Left forelimb (tissue), 1 donor: Measurements from ENCODE around the gene SLCO4A1.

Experiments
- DNase-seq: peaks from one replicate; pipeline ENCODE4 v3.0.0-alpha.2; 2018; ENCODE audit warnings: low spot score

SLCO4A1 gene

DNA sequence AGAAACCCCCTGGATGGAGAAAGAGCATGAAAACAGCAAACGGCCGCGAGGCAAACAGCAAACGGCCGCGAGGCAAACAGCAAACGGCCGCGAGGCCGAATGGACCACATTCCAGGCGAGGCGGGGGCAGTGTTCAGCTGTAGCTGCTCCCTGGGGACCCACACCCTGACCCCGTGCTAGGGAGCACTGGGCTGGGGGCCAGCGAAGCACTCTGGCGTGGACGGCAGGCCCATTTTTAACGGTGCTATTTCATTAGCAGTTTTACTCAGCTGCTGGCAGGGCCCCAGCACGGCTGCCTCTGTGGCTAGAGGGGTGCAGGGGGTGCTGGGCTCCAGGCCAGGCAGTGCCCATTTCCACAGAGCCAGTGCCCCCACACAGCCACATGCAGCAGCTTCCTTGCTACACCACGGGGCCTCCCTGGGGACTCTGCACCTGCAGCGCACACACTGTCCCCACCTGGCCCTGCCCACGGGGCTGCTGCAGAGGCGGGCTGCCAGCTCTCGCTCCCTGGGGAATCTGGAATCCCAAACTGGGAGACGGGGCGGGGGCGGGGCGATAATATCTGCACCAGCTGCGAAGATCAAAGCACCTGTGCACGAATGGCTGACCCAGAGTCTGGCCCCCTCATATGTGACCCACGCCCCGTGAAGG, 35.6 kb upstream of the SLCO4A1 start:
- DNase-seq = no peak

DNA sequence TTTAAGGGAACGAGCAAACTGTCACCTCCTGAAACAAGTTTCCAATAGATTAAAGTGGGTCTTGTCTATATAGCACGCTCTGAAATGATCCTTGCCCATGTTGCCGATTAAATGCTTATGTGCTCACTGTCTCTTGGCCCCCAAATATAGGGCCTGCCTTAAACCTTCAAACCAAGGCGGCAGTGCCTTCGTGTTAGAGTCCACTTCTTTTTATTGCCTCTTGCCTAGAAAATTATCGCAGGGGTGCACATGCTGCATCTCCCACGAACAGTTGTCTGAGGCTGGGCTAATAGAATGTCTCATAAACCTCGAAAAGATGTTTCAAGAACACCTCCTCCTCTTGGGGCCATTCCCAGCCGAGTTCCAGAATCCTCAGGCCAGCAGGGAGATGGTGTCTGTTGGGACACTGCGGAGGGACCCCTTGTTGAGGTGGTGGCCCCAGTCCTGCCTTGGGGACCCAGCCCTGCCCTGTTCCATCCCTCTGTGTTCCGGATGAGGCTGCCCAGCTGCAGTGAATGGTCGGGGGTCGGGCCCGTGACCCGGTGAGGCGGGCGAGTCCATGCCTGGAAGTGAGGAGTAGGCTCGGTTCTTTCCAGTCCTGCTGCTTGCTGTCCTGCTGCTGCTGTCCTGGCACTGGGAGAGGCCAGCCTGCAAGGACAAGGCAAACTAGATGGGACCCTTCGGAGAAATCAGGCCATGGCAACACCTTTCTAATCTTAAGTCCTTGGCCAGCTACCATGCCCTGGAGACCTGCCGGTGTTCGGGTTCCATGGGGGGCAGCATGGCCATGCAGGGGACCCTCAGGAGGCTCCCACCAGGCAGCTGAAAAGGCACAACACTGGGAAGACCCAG, 34.7 kb upstream of the SLCO4A1 start:
- DNase-seq = no peak

DNA sequence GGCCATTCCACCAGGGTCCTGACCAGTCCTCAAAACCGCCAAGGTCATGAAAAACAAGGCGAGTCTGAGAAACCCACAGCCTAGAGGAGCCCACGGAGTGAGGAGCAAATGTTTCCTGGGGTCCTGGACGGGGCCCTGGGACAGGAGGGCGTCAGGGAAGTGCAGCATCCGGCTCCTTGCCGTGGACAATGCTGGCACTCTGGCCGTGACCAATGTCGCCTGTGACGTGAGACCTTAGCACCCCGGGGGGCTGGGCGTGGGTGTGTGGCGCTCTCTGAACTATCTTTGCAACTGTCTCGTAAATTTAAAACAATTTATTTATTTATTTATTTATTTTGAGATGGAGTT, 34.1 kb upstream of the SLCO4A1 start:
- no peak for DNase-seq

DNA sequence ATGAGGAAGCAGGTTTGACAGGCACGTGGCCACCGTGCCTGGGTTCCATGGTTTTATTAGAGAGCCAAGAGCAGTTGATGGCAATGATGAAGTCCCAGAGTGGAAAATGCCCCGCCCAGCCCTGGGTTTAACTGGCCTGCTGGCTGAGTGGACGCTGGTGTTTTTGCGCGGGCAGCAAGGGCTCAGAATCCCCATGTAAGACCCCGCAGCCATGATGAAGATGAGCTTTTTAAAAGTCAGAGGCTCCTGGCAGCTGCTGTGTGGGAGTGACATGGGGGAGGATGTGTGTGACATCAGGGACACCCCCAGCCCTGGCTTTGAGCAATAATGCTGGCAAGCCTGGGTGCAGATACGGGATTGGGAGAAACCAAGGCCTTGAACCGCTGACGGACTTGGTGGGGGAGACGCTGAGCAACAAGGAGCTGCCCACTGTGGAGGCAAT, 33.0 kb upstream of the SLCO4A1 start:
- DNase-seq = no peak

DNA sequence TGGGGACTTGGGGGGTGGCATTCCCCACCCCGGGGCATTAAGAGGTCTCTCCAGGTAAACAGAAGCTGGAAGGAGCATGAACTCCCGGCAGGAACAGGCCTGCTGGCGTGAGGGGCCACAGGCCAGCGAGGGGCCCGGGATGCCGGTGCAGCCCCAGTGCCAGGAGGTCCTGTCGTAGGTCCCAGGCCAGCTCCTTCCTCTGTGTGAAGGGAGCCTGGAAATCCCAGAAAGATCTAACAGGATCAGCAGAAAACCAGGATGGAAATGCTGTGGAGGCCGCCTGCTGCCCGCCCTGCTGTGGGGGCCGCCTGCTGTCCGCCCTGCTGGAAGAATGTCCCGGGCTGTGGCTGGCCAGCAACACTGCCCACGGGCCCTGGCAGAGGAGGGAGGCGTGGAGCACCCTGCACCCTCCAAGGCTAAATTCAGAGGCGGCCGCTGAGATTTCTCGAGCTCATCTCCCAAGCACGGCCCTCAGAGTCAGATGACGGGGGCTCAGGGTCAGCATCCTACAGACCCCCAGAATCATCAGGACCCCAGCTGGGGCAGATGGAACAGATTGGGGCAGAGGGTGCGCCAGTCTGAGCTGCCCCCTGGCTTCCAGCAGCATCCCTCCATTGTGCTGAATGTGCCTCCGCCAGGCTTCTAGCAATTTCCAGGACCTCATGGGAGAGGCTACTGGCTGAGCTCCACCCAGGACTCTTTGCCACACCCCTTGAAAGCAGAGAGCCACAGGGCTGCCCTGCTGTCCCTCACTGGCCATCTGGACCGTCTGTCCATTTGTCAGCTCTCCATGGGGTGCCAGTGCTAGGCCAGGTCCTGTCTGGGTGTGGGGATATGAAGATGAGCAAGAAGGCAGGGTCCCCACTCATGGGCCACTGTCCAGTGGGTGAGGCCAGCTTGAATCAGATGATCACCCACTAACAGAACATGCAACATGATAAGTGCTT, 32.2 kb upstream of the SLCO4A1 start:
- DNase-seq = no peak

DNA sequence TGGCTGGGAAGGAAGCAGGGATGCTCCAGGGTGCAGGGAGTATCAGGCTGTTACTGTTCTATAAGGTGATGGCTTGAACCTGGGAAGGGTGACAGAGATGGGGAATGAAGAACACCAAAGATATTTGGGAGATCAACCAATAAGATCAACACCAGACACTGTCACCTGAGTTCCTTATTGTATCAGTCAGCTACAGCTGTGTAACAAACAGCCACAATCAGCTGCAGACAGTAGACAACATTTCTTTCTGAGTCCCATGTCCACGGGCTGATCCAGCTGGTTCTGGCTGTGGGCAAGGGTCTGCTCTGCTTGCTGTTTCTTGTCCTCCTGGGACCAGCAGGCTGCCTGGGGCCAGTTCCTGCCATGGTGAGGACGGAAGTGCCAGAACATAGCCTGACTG, 31.3 kb upstream of the SLCO4A1 start:
- DNase-seq = no peak

DNA sequence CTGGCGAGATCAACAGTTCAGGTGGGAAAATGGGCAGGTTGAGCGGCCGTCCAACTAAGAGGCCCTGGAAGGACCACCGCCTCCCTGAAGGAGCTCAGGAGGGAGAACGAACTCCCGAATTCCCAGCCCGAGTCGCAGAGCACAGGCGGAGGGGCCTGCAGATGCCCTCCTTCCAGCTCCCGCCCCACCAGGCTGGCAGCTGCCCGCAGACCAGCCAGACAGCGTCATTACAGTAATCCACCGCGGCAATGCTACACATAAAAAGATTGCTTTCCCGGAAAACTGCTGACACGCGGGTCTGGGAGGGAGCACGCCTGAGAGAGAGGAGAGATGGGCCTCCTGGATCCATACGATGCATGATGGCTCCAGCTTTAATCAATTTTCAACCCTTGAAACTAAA, 30.5 kb upstream of the SLCO4A1 start:
- DNase-seq = no peak

DNA sequence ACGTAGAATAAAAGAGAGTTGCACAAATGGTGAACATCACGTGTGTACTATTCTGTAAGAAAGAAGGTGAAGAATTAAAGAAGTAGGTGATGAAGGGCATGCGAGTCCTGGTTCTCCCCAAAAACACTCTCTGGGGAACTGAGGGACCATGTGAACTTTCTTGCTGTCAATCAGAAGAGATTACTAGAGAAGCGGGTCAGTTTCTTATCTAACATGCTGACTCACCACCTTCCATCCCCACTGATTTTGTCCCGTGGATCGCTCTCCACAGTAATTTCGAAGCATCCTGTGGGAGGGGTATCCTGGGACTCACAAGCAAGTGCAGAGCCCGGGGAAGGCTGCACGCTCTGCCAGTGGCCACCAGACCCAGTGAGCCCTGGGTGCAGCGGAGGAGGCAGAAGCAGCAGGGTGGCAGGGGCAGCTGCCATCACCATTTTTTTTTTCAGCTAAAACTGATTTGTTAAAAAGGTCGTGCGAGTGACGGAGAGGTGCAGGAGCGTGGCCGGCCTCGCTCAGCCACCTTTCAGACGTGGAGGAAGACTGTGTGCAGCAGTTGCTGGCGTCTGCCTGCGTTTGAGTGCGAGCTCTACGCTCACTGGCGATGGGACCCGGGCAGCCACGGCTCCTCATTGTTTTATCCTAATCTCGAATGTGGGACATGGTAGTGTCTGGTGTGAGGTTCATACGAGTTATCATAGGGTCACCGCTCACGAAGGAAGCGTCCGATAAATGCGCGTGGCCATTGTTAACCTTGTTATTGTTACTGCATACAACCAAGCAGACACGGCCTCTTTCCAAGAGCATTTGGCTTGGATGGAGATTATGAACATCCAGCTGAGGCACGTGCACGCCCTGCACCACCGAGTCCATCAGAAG, 28.0 kb upstream of the SLCO4A1 start:
- no peak for DNase-seq

DNA sequence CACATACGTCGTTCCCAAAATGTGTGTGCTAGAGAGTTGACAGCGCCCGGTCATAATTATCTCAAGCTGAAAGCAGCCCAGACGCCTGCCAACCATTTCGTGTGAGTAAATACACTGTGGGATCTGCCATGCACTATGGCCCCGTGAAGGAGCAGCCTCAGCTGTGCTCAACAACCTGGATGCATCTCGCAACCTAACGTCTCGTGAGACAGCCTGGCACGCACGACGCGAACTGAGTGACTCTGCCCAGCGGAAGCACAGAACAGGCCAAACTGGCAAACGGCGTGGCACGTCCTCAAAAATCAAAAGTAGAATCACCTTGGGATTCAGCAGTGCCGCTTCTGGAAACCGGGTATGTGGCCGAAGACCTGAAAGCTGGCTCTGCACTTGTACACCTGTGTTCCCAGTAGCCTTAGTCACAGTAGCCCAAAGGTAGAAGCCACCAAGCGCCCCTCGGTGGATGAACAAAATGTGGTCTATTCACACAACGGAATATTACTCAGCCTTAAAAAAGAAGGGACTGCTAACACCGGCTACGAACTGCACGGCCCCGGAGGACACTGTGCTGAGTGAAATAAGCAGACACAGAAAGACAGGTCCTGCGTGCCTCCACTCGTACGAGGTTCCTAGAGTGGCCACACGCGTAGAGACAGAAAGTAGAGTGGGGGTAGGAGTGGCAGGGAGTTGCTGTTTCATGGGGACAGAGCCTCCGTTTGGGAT, 27.2 kb upstream of the SLCO4A1 start:
- DNase-seq = no peak

DNA sequence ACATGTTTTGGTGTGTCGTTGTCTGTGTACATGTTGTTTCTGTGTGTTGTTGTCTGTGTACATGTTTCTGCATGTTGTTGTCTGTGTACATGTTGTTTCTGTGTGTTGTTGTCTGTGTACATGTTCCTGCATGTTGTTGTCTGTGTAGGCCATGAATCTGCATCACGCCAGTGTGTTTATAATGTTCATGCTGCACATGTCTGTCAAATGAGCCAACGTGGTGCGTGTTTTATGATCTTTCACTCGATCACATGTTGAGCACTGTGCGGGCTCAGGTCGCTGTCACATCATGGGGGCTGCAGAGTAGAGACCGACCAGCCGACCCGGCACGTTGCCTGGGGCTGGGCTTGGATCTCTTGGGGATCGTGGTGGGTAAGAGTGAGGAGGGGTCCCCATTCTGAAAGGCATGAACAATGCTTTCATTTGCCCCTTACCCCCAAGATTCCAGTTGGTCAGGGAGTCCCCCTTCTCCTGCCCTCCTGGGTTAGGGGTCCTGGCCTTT, 26.5 kb upstream of the SLCO4A1 start:
- no peak for DNase-seq

DNA sequence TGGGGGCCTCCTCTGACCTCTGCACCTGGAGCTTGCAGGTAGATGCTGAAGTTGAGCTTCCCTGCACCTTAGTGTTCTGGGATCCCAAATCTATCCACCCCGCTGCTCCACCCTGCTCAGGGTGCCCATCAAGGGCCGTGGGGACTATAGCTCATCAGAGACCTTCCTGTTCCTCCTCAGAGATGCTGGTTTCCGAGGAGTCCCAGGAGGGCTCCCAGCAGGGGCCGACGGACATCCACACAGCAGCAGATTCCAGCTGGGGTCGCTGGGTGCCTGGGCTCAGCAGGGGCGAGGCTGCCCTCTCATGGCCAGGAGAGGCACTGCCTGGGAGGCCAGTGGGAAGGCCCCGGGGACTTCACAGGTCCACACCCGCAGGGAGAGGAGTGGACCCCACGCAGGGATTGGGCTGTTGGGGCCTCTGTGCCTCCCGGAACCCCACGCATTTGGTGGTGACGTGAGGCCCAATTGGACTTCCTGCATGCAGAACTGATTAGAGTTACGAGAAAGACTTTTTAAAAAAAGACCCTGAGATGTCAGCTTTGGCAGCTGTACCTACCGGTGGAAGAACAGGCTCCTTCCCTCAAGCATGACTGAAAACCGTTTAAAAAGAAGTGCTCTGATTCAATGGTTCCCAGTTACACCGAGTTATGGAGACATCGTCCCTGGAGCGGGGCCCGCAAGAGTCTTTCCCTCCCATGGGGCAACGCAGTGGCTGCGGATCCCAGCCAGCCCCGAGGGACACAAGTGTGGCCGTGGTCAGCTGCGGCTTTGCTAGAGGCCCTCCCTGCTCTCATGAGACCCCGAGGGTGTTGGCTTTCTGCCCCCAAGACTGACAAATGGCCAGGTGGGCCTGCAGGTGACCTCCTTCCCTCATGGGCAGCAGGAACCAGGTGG, 25.3 kb upstream of the SLCO4A1 start:
- no peak for DNase-seq

DNA sequence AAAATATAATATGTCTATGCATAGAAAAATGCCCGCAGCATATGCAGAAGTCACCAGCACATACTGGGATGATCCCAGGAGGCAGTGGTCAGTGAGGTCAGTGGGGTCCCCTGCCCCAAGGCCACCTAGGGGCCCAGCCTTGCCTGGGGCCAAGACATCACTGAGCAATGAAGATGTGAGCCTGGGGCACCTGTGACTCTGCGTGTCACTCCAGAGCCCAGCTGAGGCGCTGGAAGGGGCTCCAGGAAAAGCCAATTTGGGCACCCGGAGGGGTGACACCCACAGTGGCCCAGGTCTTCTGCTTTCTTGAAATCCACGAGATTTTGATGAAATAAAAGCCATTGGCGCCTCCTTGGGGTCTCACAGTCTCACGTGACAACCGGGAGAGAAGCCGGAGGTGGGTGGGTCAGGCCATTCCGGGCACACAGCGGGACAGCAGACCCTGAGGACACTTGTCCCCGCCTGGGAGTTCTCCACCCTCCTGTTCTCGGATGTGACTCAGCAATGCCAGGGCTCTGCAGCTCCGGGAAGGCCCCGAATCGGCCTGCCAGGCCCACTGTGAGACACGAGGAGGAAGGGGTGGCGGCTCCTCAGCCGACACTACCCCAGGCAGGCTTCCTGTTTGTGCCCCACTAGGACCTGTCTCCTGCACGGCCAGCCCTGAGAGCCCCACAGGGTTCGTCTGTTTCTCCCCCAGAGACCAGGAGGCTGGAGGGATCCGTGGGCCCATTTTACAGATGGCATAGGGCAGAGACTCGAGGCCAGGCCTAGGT, 24.4 kb upstream of the SLCO4A1 start:
- no peak for DNase-seq

DNA sequence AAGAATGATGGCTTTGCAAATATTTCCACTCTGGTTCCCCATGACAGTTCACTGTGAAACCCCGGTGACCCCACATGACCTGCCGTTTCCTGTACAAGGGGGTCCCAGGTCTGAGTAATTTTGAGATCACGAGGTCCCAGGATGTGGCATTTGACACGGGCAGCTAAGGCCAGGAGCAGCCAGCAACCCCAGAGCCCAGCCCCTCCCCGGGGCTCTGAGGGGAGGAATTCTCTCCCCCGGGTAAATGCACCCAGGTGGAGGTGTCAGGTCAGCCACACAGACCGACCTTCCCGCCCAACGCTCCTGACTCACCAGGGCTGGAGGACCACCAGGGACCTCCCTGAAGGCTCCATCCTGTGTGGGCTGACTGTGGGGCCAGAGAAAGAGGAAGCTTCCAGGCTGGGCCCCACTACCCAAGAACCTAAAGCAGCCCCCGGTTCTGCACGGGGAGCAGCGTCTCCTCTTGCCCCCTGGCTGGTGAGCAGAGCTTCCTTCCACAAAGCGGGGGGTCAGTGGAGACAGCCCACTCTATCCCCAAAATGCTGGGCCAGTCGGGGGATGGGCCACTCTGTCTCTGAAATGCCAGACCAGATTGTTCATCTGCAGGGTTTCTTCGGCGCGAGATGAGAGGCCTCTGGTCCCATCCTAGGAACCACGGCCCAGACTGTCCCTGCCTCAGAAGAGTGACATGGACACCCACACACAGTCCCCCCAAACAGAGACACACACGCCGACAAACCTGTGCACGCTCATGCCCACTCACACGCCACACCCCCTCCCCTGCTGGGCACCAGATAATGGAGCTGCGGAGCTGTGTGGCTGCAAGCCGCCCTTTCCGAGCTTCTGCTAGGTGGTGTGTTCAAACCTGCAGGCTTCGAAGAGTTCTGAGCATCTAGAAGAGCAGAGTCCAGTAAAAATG, 23.4 kb upstream of the SLCO4A1 start:
- DNase-seq = no peak

DNA sequence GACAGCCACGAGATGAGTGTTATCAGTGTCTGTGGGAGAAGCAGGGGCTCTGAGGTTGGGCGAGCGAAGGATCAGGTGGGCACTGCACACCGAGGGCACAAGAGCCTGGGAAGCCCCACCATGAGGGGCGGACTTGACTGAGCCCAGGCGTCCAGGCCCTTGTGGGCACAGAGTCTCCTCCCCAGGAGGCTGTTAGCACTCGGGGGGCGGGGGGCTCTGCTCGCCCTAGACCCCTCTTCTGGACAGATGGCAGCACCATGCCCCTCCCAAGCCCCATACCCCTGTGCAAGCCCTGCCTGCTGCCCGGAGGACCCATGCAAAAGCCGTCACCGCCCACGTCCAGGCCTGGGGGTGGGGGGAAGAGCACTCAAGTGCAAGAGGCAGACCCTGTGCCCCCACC, 21.7 kb upstream of the SLCO4A1 start:
- DNase-seq = no peak

DNA sequence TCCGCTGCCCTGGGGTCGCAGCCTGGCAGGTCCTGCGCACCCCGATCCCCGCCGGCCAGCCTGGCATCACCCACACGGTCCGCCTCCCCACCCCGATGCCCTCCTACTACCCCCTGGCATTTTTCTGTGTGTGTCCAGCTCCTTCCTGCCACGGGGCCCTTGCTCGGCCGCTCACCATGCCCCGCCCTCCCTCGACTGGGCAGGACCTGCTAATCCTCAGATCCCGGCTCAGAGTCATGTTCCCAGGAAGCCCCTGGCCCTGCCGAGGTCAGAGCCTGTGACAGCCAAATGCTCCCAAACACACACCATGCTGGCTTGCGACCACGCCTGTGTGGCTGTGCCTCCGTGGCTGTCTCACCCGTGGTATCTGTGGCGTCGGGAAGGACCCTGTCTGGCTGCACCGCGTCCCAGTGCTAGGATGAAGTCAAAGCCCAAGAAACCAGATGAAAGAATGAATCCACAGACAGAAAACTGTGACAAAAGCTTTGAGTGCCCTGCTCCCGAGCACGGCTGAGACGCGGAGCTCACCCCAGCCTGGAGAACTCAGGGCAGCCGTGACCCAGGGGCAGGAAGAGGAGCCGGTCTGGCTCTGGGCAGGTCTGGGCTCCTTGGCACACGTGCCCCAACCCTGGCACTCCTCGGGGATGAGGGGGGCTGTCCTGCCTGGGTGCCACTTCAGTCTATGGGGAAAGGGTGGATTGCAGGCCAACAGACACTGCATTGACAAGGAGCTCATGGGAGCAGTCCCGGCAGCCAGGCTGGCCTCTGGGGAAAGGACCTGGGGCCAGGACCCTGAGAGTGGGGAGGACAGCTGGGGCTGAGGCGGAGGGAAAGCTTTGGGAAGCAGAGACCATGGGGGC, 20.8 kb upstream of the SLCO4A1 start:
- no peak for DNase-seq

DNA sequence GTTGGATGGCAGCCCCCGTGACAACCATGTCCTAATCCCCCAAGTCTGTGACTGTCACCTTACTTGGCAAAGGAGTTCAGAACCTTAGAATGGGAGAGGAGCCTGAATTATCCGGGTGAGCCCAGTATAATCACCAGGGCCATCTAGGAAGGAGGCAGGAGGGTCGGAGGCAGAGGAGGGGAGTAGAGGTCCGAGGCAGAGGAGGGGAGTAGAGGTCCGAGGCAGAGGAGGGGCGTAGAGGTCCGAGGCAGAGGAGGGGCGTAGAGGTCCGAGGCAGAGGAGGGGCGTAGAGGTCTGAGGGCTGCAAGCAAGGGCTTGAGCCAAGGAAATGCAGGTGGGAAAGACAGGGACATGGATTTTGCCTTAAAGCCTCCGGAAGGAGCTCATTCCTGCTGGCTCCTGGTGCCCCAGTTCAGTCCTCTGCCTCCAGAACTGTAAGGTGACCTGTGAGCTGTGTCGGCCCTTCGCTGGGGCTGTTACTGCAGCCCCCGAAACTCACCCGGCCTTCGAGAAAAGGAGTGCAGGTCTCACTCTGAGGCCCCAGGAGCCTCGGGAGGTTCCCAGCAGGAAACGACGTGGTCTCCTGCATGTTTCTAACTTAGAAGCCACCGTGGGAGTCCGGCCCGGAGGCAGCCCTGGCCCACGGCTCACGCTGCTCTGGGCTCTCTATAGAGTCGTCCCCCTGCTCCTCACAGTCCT, 20.0 kb upstream of the SLCO4A1 start:
- DNase-seq = no peak
